ENCODE results near the gene CMTM1. TPM values are rescaled to one million over a fixed set of nuclear protein-coding genes. Genes with fewer than 3 reads are reported as not detected.
"Not testable (repeated sequence)": the region's sequence is repeated elsewhere in the genome, so short reads cannot be mapped to it uniquely, and the experiment has no call there.

The CMTM1 gene
- total RNA-seq, 1 donor from 2014 or later, result 8.4 TPM

DNA sequence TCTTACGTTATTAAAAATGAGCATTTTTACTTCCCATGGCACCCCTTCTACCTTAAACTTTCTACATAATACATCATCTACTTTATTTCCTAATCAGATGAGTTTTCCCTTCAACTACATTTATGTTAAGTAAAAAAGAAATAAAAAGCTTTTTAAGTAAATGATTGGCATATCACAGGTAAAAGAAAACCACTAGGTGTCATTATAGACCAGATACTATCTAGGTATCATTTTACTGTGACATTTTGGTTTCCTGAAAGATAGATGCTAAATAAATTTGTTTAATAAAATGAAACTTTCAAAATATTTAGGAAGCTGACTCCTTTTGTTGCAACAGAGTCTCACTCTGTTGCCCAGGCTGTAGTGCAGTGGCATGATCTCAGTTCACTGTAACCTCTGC is 3.8 kb upstream of the CMTM1 start:
- Mint-ChIP-seq H3K36me3 (peaks cover 23% of the 10 kb centered on the region), H3K27ac (no peak overlapping the region), H3K4me3 (no peak overlapping the region), H3K9me3 (no peaks in the 10 kb centered on the region), H3K27me3 (no peaks in the 10 kb centered on the region), H3K4me1 (ENCODE audit: unreplicated experiment) (peaks cover 5% of the 10 kb centered on the region)
- no peak for TF ChIP-seq CTCF (conservative IDR thresholded peaks at IDR 0.05)
- DNase-seq (ENCODE audit: extremely low spot score, unreplicated experiment), result no peak

DNA sequence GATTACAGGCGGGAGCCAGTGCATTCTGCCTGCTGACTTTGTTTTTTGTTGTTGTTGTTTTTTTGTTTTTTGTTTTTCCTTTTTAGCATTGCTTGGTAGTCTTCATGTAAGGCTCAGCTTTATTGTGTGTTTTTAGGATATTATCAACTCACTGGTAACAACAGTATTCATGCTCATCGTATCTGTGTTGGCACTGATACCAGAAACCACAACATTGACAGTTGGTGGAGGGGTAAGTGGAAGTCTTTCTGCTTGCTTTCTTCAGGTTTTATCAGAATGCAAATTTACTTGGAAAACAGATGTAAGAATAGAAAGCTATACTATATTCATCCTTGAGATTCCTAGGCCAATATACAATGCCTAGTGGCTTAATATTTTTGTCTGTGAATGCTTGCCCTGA is 3.3 kb upstream of the CMTM1 start:
- H3K4me1 Mint-ChIP-seq (ENCODE audit: unreplicated experiment), result peaks cover 5% of the 10 kb centered on the region
- H3K4me3 Mint-ChIP-seq, result no peak overlapping the region
- peaks cover 25% of the 10 kb centered on the region for H3K36me3 Mint-ChIP-seq
- no peak overlapping the region for H3K27ac Mint-ChIP-seq
- DNase-seq (ENCODE audit: extremely low spot score, unreplicated experiment), result no peak
- no peaks in the 10 kb centered on the region for H3K9me3 Mint-ChIP-seq
- no peak for TF ChIP-seq CTCF (conservative IDR thresholded peaks at IDR 0.05)
- H3K27me3 Mint-ChIP-seq, result no peaks in the 10 kb centered on the region

- H3K9me3 Mint-ChIP-seq, result no peaks in the 10 kb centered on the region
- H3K27ac Mint-ChIP-seq, result no peak overlapping the region
- H3K27me3 Mint-ChIP-seq, result no peaks in the 10 kb centered on the region
- no peak for DNase-seq (ENCODE audit: extremely low spot score, unreplicated experiment)
- H3K36me3 Mint-ChIP-seq, result peaks cover 25% of the 10 kb centered on the region
- no peak overlapping the region for H3K4me3 Mint-ChIP-seq
- TF ChIP-seq CTCF (conservative IDR thresholded peaks at IDR 0.05), result no peak
- H3K4me1 Mint-ChIP-seq (ENCODE audit: unreplicated experiment), result peaks cover 5% of the 10 kb centered on the region
Measured at GRCh38 chr16:66563574-66564334, 2.5 kb upstream of the CMTM1 start.

DNA sequence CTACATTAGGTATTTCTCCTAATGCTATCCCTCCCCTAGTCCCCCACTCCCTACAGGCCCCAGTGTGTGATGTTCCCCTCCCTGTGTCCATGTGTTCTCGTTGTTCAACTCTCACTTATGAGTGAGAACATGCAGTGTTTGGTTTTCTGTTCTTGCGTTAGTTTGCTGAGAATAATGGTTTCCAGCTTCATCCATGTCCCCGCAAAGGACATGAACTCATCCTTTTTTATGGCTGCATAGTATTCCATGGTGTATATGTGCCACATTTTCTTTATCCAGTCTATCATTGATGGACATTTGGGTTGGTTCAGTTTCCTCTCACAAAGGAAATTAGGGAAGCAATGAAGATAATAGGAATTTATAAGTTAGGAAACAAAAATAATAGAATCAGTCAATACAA is 1.0 kb downstream of the CMTM1 start:
- H3K9me3 Mint-ChIP-seq; H3K4me1 Mint-ChIP-seq (ENCODE audit: unreplicated experiment); H3K4me3 Mint-ChIP-seq; H3K27ac Mint-ChIP-seq; DNase-seq (ENCODE audit: extremely low spot score, unreplicated experiment); H3K27me3 Mint-ChIP-seq: not testable (repeated sequence)
- peaks cover 13% of the 10 kb centered on the region for H3K36me3 Mint-ChIP-seq

- Mint-ChIP-seq H3K4me1 (ENCODE audit: unreplicated experiment) (no peaks in the 10 kb centered on the region), H3K27ac (no peak overlapping the region), H3K27me3 (no peaks in the 10 kb centered on the region), H3K4me3 (no peak overlapping the region), H3K36me3 (peaks cover 13% of the 10 kb centered on the region), H3K9me3 (no peaks in the 10 kb centered on the region)
- TF ChIP-seq CTCF (conservative IDR thresholded peaks at IDR 0.05), result no peak
- no peak for DNase-seq (ENCODE audit: extremely low spot score, unreplicated experiment)
Measured at GRCh38 chr16:66568355-66568754, 2.1 kb downstream of the CMTM1 start.

- no peak for TF ChIP-seq CTCF (conservative IDR thresholded peaks at IDR 0.05)
- no peak for DNase-seq (ENCODE audit: extremely low spot score, unreplicated experiment)
- Mint-ChIP-seq H3K36me3 (peaks cover 13% of the 10 kb centered on the region), H3K9me3 (no peaks in the 10 kb centered on the region), H3K4me3 (no peak overlapping the region), H3K4me1 (ENCODE audit: unreplicated experiment) (no peaks in the 10 kb centered on the region), H3K27ac (no peak overlapping the region), H3K27me3 (no peaks in the 10 kb centered on the region)
Measured at GRCh38 chr16:66569131-66569530, 2.9 kb downstream of the CMTM1 start.
